ENCODE measurements around the gene SPEN.

SPEN gene

GRCh38 chr1:15802234-15802965 lies 45.1 kb upstream of the SPEN start:
- H3K4me3 ChIP-seq (ENCODE audit: low read depth, low read length): no peak overlapping the region
- ChIA-PET CTCF (interaction anchor here (0.6 to 4.5 kb wide), 12 partner anchors 8 to 651 kb away, joined by 3 to 22 read pairs (median 4); no protein-coding TSS in a partner anchor), POLR2A (no interaction called here)
- no peaks in the 10 kb centered on the region for H3K36me3 ChIP-seq (ENCODE audit: control insufficient read depth in 2 of 2, insufficient read depth in 1 of 2, low read length in 2 of 2)
- peaks cover 9% of the 10 kb centered on the region for H3K4me1 ChIP-seq (ENCODE audit: control insufficient read depth, insufficient read depth, low read length)
- no peak overlapping the region for H3K27ac ChIP-seq (ENCODE audit: extremely low read depth, low read depth, low read length)
- TF ChIP-seq ZNF473 (tag by site-specific recombination; IDR thresholded peaks at IDR 0.05) (no peak), ZNF133 (tag by site-specific recombination; IDR thresholded peaks at IDR 0.05) (no peak), ZNF140 (tag by site-specific recombination; IDR thresholded peaks at IDR 0.05) (no peak), ZNF335 (tag by site-specific recombination; conservative IDR thresholded peaks at IDR 0.05) (no peak), ZNF16 (tag by site-specific recombination; IDR thresholded peaks at IDR 0.05; ENCODE audit: low read depth) (no peak)
- TF ChIP-seq, protein P1, sequence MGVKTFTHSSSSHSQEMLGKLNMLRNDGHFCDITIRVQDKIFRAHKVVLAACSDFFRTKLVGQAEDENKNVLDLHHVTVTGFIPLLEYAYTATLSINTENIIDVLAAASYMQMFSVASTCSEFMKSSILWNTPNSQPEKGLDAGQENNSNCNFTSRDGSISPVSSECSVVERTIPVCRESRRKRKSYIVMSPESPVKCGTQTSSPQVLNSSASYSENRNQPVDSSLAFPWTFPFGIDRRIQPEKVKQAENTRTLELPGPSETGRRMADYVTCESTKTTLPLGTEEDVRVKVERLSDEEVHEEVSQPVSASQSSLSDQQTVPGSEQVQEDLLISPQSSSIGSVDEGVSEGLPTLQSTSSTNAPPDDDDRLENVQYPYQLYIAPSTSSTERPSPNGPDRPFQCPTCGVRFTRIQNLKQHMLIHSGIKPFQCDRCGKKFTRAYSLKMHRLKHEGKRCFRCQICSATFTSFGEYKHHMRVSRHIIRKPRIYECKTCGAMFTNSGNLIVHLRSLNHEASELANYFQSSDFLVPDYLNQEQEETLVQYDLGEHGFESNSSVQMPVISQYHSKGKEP (tag by site-specific recombination; IDR thresholded peaks at IDR 0.05): no peak
- TF ChIP-seq, protein P2, sequence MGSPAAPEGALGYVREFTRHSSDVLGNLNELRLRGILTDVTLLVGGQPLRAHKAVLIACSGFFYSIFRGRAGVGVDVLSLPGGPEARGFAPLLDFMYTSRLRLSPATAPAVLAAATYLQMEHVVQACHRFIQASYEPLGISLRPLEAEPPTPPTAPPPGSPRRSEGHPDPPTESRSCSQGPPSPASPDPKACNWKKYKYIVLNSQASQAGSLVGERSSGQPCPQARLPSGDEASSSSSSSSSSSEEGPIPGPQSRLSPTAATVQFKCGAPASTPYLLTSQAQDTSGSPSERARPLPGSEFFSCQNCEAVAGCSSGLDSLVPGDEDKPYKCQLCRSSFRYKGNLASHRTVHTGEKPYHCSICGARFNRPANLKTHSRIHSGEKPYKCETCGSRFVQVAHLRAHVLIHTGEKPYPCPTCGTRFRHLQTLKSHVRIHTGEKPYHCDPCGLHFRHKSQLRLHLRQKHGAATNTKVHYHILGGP (tag by site-specific recombination; IDR thresholded peaks at IDR 0.05): no peak
- H3K9me3 ChIP-seq (ENCODE audit: control insufficient read depth, insufficient read depth, low read depth, low read length): no peaks in the 10 kb centered on the region

DNA sequence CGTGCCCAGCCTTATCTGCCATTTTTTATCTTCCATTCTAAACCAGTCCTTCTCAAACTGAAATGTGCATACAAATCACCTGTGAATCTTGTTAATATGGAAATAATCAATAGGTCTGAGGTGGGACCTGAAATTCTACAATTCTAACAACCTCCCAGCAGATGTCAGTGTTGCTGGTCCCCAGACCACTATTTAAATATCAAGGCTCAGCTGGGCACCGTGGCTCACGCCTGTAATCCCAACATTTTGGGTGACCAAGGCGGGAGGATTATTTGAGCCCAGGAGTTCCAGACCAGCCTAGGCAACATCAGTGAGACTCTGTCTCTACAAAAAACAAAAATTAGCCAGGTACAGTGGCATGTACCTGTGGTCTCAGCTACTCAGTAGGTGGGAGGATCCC lies 44.1 kb upstream of the SPEN start:
- POLR2A ChIA-PET: no interaction called here
- no peak overlapping the region for H3K27ac ChIP-seq (ENCODE audit: extremely low read depth, low read depth, low read length)

DNA sequence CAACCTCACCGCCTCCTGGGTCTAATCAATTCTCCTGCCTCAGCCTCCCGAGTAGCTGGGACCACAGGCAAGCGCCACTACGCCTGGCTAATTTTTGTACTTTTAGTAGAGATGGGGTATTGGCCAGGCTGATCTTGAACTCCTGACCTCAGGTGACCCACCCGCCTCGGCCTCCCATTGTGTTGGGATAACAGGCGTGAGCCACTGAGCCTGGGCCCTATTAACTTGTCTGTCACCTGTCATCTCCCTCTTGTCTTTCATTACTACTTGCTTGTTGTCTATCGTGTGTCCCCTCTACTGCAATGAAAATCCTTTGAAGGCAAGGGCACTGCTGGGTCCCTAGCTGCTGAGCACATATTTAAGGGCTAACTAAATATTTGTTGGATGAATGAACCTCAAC lies 43.4 kb upstream of the SPEN start:
- Histone ChIP-seq H3K4me1 (ENCODE audit: control insufficient read depth, insufficient read depth, low read length) (peaks cover 9% of the 10 kb centered on the region), H3K36me3 (ENCODE audit: control insufficient read depth in 2 of 2, insufficient read depth in 1 of 2, low read length in 2 of 2) (no peaks in the 10 kb centered on the region), H3K27ac (ENCODE audit: extremely low read depth, low read depth, low read length) (no peak overlapping the region), H3K9me3 (ENCODE audit: control insufficient read depth, insufficient read depth, low read depth, low read length) (no peaks in the 10 kb centered on the region), H3K4me3 (ENCODE audit: low read depth, low read length) (no peak overlapping the region)
- ChIA-PET POLR2A (no interaction called here), CTCF (interaction anchor here (0.6 to 4.5 kb wide), 7 partner anchors 8 to 160 kb away, joined by 4 to 22 read pairs (median 5); no protein-coding TSS in a partner anchor)
- TF ChIP-seq ZNF518A (tag by site-specific recombination; conservative IDR thresholded peaks at IDR 0.05; ENCODE audit: low read depth): no peak
- TF ChIP-seq ZNF830 (tag by site-specific recombination; IDR thresholded peaks at IDR 0.05; ENCODE audit: low read depth): no peak
- no peak for TF ChIP-seq WT1 (tag by site-specific recombination; IDR thresholded peaks at IDR 0.05)
- TF ChIP-seq YY2 (tag by site-specific recombination; IDR thresholded peaks at IDR 0.05): no peak
- TF ChIP-seq ZNF274 (IDR thresholded peaks at IDR 0.05; ENCODE audit: low read length): no peak
- TF ChIP-seq ZNF274 (tag by site-specific recombination; IDR thresholded peaks at IDR 0.05; ENCODE audit: borderline replicate concordance): no peak

More for the DNA sequence above, 44.1 kb upstream of the SPEN start:
- TF ChIP-seq ZBTB8A (tag by site-specific recombination; IDR thresholded peaks at IDR 0.05) (peak; percentile 23; the same call in 1 of the 2 replicates), ZBTB48 (tag by site-specific recombination; IDR thresholded peaks at IDR 0.05) (no peak), SETDB1 (IDR thresholded peaks at IDR 0.05; ENCODE audit: insufficient read length, low read length) (no peak), ZNF639 (tag by site-specific recombination; IDR thresholded peaks at IDR 0.05) (0 out of 2 replicates have a peak, but pooled peaks have one; percentile 2)
- CTCF ChIA-PET: interaction anchor here (0.6 to 4.5 kb wide), 8 partner anchors 9 to 161 kb away, joined by 3 to 22 read pairs (median 6); no protein-coding TSS in a partner anchor
- Histone ChIP-seq H3K9me3 (ENCODE audit: control insufficient read depth, insufficient read depth, low read depth, low read length) (no peaks in the 10 kb centered on the region), H3K4me3 (ENCODE audit: low read depth, low read length) (no peak overlapping the region), H3K36me3 (ENCODE audit: control insufficient read depth in 2 of 2, insufficient read depth in 1 of 2, low read length in 2 of 2) (no peaks in the 10 kb centered on the region), H3K4me1 (ENCODE audit: control insufficient read depth, insufficient read depth, low read length) (peaks cover 9% of the 10 kb centered on the region)
